ENCODE results near the gene PRF1. TPM values are rescaled to one million over a fixed set of nuclear protein-coding genes. Genes with fewer than 3 reads are reported as not detected.
"Not testable (repeated sequence)": the region's sequence is repeated elsewhere in the genome, so short reads cannot be mapped to it uniquely, and the experiment has no call there.

Gene PRF1
- total and polyA plus RNA-seq, 7 donors: 0.33 to 3.4 (median 1.6) TPM

DNA sequence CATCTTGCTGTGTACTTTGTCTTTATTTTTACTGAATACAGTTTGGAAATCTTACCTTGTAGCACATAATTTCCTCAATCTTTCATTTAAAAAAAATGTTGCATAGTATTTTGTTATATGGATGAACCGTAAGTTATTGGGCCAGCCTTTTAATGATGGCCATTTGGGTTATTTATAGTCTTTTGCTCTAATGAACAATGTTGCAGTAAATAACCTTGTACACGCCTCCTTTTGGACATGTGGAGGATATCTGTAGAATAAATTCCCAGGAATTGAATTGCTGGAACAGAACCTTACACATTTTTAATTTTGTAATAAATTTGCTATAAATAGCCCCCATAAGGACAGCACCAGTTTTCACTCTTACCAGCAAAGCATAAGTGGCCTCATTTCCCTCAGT is 12.7 kb upstream of the PRF1 start:
- peaks cover 4% of the 10 kb centered on the region for H3K9me3 ChIP-seq
- no peak overlapping the region for H3K27ac ChIP-seq
- DNase-seq (no peak), ATAC-seq (no peak)
- intact Hi-C loops (cut with DNase I): no loop called here
- H3K4me3 ChIP-seq: no peak overlapping the region
- no peaks in the 10 kb centered on the region for H3K4me1 ChIP-seq
- no peaks in the 10 kb centered on the region for H3K27me3 ChIP-seq (ENCODE audit: insufficient read depth in 3 of 3, low read length in 2 of 3)
- TF ChIP-seq, protein P1, sequence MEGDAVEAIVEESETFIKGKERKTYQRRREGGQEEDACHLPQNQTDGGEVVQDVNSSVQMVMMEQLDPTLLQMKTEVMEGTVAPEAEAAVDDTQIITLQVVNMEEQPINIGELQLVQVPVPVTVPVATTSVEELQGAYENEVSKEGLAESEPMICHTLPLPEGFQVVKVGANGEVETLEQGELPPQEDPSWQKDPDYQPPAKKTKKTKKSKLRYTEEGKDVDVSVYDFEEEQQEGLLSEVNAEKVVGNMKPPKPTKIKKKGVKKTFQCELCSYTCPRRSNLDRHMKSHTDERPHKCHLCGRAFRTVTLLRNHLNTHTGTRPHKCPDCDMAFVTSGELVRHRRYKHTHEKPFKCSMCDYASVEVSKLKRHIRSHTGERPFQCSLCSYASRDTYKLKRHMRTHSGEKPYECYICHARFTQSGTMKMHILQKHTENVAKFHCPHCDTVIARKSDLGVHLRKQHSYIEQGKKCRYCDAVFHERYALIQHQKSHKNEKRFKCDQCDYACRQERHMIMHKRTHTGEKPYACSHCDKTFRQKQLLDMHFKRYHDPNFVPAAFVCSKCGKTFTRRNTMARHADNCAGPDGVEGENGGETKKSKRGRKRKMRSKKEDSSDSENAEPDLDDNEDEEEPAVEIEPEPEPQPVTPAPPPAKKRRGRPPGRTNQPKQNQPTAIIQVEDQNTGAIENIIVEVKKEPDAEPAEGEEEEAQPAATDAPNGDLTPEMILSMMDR (IDR thresholded peaks at IDR 0.05): no peak
- 85 to 93% (median 90%) methylated on average over 2 of the region's 2 CpGs for WGBS, 3 donors
- no peaks in the 10 kb centered on the region for H3K36me3 ChIP-seq (ENCODE audit: insufficient read depth in 1 of 2, low read depth in 1 of 2)

DNA sequence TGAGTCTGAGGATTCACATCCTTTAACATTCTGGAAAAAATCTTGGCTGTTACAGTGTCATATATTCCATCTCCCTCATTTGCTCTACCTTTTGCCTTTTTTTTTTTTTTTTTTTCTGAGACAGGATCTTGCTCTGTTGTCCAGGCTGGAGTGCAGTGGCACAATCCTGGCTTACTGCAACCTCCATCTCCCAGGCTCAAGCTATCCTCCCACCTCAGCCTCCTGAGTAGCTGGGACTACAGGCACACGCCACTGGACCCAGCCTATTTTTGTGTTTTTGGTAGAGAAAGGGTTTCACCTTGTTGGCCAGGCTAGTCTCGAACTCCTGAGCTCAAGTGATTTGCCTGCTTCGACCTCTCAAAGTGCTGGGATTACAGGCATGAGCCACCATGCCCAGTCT is 11.8 kb upstream of the PRF1 start:
- DNase-seq; intact Hi-C loops (cut with DNase I); ATAC-seq; H3K27me3 ChIP-seq (ENCODE audit: insufficient read depth in 3 of 3, low read length in 2 of 3); H3K4me1 ChIP-seq; H3K4me3 ChIP-seq; H3K9me3 ChIP-seq; H3K27ac ChIP-seq; H3K36me3 ChIP-seq (ENCODE audit: insufficient read depth in 1 of 2, low read depth in 1 of 2): not testable (repeated sequence)
- WGBS, 3 donors: 94 to 95% (median 95%) methylated on average over 3 of the region's 3 CpGs

DNA sequence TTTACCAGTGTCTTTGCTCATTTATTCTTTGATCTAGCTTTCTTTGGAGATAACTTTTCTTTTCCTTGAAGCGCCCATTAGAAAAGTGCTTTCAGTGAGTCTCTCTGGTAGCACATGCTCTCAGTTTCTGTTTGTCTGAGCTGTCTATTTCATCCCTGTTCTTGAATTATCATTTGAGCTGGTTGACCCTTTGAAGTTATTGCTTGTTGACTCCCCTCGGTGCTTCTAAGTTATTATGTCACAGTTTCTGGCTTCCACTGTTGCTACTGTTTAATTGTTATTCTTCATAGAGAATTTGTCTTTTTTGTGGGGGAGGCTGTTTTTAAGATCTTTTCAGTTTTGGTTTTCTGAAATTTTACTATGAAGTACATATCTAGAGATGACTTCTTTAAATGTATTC is 11.4 kb upstream of the PRF1 start:
- 63 to 82% (median 68%) methylated on average over 2 of the region's 2 CpGs for WGBS, 3 donors
- H3K4me3 ChIP-seq: no peak overlapping the region
- no peaks in the 10 kb centered on the region for H3K9me3 ChIP-seq
- ATAC-seq (no peak), DNase-seq (no peak)
- intact Hi-C loops (cut with DNase I): no loop called here
- no peaks in the 10 kb centered on the region for H3K4me1 ChIP-seq
- H3K27ac ChIP-seq: no peak overlapping the region
- TF ChIP-seq, protein P1 (IDR thresholded peaks at IDR 0.05): no peak
- H3K27me3 ChIP-seq (ENCODE audit: insufficient read depth in 3 of 3, low read length in 2 of 3): no peaks in the 10 kb centered on the region
- no peaks in the 10 kb centered on the region for H3K36me3 ChIP-seq (ENCODE audit: insufficient read depth in 1 of 2, low read depth in 1 of 2)

DNA sequence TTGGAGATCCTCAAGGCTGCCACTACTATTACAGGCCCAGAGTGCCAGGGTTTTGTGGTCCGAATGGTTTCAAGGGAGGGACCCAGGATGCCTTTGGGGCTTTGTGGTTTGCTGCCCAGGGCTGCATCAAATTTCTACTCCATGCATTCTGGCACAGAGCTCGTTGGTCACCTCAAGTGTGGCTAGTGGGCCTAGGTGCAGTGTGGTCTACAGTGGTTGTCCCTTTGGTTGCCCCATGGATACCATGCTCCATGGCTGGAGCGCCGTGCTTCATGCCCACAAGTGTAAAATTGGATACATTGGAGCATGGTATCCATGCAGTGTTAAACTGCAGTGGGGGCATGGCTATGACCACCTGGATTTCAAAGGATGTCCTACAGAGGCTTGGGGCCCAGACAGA is 5.4 kb upstream of the PRF1 start:
- H3K36me3 ChIP-seq (ENCODE audit: insufficient read depth in 1 of 2, low read depth in 1 of 2): no peaks in the 10 kb centered on the region
- H3K27me3 ChIP-seq (ENCODE audit: insufficient read depth in 3 of 3, low read length in 2 of 3): no peaks in the 10 kb centered on the region
- no peak for DNase-seq
- TF ChIP-seq, protein P1 (IDR thresholded peaks at IDR 0.05): no peak
- H3K4me3 ChIP-seq: no peak overlapping the region
- intact Hi-C loops (cut with DNase I): no loop called here
- 92 to 97% (median 93%) methylated on average over 4 of the region's 4 CpGs for WGBS, 3 donors
- no peaks in the 10 kb centered on the region for H3K9me3 ChIP-seq
- no peak for ATAC-seq
- H3K27ac ChIP-seq: no peak overlapping the region
- H3K4me1 ChIP-seq: no peaks in the 10 kb centered on the region

DNA sequence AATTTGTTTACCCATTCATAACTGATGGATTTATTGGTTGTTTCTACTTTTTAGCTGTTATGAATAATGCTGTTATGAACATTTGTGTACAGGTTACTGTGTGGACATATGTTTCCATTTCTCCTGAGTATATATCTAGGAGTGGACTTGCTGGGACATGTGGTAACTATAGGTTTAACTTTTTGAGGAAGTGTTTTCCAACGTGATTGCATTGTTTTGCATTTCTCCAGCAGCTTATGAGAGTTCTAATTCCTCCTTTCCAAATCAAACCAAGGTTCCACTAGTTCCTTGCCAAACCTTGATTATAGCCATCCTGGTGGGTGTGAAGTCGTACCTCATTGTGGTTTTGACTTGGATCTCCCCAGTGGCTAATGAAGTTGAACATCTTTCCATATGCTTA is 2.6 kb upstream of the PRF1 start:
- Histone ChIP-seq H3K4me3 (no peak overlapping the region), H3K27me3 (ENCODE audit: insufficient read depth in 3 of 3, low read length in 2 of 3) (no peaks in the 10 kb centered on the region), H3K36me3 (ENCODE audit: insufficient read depth in 1 of 2, low read depth in 1 of 2) (no peaks in the 10 kb centered on the region), H3K27ac (no peak overlapping the region), H3K4me1 (no peaks in the 10 kb centered on the region), H3K9me3 (no peaks in the 10 kb centered on the region)
- ATAC-seq (no peak), DNase-seq (no peak)
- intact Hi-C loops (cut with DNase I): no loop called here
- WGBS, 3 donors: 64 to 73% (median 65%) methylated on average over 2 of the region's 2 CpGs
- TF ChIP-seq, protein P1 (IDR thresholded peaks at IDR 0.05): no peak
